Inflammatory macrophage treated with lipopolysaccharide for 4 hours (primary cell): Measurements from ENCODE around the gene SLIT3.

ENCODE experiments used
- DNase-seq: peaks from one replicate; pipeline ENCODE4 v3.0.0-alpha.2; 2020

The SLIT3 gene

GRCh38 chr5:168946363-168946762 is 354.6 kb downstream of the SLIT3 start:
- DNase-seq, result no peak

- no peak for DNase-seq
Observed at GRCh38 chr5:168944004-168944403, 356.9 kb downstream of the SLIT3 start.

DNA sequence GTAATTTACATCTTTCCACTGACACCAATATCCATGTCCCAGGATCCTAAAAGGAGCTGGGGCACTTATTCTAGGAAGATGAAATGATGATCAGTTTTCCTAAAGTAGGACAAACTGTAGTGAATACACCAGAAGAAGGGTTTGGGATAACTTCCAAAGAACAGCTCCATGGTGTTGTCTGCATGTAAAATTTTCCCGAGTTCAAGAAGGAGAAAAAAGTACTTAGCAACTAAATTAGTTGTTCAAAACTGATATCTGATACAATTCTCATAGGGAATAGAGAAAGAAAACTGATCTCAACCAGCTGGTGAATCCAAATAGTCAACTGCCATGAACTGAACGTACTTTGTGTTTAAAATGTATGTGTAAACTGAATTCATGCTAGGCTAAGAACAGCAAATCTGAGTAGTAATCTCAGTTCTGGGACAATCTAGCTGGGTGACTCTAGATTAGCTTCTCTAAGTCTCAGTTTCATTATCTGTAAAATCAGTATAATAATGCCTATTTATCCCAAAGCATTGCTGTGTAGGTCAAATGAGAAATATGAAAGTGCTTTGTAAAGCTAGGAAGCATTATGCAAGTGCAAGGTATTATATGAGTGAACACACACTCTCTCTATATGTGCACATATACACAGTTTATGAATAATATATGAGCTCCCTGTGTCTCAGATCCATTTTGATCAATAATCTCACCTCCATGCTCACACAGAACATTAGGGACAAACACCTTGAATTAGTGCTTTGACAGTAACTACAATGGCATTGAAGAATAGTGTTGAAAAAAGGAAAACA is 357.7 kb downstream of the SLIT3 start:
- no peak for DNase-seq

GRCh38 chr5:168941901-168942300 is 359.0 kb downstream of the SLIT3 start:
- no peak for DNase-seq

DNA sequence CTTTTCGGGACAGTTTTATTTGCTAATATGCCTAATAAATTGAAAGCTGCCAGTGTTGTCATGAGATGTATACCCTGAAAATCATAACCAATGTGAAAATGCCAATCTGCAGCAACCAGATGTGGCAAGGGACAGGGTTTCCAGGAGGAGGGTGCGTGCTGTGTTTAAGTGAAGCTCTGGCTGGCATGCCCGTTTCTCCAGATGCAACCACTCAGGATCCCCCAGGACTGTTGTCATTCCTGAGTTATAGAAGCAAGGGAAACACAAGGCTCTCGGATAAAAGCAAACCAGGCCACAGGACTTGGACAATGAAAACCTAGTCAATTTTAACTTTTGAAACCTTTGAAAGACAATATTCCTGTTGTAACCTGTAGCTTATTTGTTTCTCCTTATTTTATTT is 360.2 kb downstream of the SLIT3 start:
- no peak for DNase-seq

GRCh38 chr5:168939887-168940544 is 360.9 kb downstream of the SLIT3 start:
- no peak for DNase-seq

DNA sequence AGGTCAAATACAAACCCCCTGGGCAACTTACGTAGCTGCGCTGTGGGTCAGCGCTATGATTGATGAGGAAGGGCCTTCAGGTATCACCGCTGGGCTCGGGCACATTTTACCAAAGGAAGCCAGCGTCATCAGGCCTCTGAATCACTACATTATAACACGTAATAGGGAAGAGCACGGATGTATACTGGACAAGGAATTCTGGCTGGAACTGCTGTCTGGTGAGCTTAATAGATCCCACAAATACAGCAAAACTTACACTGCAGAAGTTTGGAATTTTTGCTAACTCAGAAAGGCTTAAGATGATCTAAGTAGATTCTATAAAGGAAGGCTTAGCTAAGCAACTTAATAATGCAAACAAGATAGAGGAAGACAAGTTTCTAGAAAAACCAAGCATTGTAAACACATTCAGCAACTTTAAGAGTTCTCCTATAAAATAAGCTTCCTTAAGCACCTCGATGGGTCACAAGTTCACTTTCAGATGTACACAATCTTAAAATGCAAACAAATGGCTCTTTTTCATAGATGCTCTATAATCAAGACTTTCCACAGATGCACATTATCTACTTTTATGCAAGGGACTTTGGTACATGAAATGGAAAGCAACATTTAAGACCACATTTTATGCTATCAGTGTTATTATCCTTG is 361.7 kb downstream of the SLIT3 start:
- no peak for DNase-seq

DNA sequence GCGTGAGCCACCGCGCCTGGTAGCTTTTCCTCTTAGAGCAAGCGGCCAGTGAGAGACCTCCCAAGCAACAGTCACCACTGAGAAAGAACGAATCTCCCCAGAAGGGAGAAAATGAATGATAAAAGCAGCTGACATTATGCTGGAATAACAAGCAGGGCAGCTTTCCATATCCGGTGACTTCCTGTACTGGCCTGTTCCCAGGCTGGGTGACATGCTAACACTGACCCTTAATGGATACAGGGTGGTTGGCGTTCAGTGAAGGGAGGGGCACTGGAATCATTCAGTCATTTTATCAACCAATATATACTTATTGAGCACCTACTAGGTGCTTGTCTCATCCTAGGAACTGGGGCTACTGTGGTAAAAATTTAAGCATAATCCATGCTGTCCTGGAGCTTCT is 364.4 kb downstream of the SLIT3 start:
- no peak for DNase-seq

DNA sequence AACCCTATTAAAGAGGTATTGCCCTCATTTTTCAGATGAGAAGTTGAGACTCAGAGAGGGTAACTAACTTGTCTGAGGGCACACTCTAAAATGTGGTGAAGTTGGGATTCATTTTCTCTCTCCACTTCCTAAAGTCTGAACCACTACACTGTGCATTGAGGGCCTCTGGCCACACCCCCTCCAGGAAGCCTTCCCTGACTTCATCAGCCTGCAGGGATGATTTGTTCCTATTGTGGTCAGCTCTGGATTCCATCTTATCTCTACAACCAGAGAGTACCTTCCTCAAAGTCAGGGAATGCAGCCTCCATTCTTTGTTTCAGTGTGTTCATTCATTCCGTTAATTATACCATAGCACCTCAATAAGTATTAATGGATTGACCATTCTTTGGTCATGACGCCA is 365.8 kb downstream of the SLIT3 start:
- no peak for DNase-seq

- no peak for DNase-seq
Observed at GRCh38 chr5:168934169-168934568, 366.8 kb downstream of the SLIT3 start.

DNA sequence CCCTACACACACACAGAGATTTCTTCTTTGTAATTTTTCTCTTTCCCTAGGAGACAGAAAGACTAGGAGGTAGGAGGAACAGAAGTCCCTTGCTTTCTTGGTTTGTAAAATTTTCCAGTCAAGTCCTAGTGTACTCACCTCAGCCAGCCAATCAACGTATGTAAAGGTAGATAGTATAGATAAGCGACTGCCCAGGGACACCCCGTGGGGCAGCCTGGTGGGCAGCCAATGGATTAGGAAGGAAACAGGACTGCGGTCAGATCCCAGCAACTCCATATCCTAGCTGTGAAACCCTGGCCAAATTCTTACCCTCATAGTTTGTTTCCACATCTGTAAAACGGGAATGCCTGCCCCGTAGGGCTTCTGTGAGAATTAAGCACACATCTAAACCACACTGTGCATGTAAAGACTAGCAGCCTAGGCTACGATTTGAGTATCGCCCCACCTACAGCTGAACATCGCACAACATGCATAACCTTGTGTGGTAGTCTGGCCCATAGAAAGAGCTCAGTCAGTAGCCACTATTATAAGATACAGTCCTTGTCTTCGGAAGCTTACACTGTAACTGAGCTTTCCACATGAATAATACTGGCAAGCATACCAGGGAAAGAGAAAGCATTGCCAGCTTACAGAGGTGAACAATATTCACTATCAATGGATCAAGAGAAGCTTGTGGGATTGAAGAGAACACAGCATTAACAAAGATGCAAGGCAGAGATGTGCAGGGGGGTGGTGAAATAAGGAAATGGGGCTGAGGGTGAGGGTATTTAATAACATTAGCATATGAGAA is 368.3 kb downstream of the SLIT3 start:
- no peak for DNase-seq

DNA sequence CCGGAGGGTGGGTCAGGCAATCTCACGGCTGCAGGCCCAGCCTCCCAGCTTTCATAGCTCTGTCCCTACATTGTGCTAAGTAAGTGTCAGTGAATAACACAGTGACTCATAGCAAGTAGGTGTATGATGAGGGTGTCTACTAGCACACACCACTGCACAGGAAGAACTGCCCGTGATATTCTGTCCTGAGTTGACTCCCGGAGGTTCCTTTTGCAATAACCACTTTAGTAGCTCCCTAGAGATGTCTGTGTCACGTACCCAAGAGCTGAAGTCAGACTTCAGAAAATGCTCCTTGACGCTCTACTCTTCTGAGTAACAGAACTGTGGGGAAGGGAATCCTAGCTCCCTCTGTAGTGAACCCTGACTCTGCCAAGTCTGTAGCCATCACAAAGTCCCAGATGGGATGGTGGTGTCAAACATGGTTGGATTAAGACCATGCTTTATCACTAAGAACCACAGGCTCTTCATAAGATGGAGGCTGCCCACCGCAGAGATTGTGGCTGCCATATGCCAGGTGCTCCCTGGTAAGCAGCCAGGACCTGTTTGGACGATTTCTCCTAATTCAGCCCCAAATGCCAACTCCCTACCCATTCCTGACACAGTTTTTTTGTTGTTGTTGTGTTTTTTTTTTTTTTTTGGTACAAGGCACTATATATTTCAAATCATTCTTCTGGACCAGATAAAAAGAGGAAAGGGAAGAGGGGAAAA is 369.1 kb downstream of the SLIT3 start:
- peak; percentile 66 for DNase-seq

DNA sequence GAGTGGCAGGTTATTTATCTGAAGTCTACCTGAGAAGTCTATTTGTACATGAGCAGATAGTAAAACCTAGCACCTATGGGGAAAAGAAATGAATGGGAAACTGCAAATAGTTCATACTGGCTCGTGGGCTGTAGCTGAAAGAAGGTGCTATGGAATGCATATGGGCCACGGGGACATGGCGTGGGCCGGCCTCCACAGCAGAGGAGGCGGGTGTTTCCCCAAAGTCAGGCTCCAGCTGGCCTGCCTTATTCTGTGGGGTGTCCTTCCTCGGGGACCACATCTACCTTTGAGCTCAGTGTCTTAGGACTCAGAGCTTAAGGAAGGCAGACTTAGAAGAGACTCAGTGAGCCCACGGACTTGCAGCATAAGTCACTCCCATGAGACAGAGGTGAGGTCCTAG is 371.3 kb downstream of the SLIT3 start:
- DNase-seq, result no peak

DNA sequence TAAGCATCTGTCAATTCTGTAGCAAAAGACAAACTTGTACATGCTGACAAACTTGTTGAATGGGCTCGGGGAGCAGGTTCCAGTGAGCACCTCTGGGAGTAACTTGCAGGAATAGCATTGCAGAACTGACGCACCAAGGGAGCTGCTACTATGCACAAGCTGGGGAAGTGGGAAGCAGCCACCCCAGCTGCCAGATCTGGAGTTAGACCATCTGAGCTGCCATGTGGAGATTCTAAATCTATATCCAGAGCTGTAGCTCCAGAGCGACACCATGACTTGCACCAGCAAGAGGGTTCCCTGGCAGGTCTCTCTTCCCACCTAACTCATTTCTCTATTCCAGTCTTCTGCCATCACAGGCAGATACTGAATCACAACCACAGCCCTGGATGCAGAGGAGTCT is 375.8 kb downstream of the SLIT3 start:
- DNase-seq, result no peak

DNA sequence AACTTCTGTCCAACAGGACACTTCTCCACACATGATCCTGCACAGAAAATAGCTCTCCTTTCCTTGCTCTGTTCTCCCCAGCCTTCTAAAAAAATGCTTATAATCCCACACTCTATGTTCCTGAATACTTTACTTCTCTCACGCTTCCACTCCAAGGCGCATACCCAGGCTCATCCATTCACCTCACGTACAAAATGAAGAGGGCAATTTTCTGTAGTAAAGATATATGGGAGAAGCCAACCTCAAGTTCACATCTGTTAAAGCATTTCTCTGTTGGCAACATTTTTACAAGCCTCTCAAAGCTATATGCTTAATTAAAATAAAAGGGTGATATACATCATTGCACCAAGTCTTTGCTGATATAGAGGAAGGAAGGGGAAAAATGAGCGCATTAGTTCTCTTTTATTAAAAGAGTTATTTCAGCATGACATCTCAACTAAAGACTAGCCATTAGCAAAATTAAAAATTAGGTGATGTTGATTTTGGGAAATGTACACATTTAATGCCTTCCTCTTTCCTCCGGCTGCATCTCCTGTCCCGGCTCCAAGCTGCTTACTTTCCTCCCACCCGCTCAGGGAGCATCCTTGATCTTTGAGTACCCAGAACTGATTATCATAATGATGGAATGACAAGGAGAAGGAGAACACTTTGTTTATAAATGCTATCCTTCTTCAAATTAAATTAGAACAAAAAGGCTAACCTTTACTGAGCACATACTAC is 379.6 kb downstream of the SLIT3 start:
- DNase-seq, result no peak

GRCh38 chr5:168920019-168920810 is 380.7 kb downstream of the SLIT3 start:
- DNase-seq, result peak; percentile 87

GRCh38 chr5:168917947-168918600 is 382.9 kb downstream of the SLIT3 start:
- no peak for DNase-seq

- no peak for DNase-seq
Observed at GRCh38 chr5:168916852-168917251, 384.1 kb downstream of the SLIT3 start.

DNA sequence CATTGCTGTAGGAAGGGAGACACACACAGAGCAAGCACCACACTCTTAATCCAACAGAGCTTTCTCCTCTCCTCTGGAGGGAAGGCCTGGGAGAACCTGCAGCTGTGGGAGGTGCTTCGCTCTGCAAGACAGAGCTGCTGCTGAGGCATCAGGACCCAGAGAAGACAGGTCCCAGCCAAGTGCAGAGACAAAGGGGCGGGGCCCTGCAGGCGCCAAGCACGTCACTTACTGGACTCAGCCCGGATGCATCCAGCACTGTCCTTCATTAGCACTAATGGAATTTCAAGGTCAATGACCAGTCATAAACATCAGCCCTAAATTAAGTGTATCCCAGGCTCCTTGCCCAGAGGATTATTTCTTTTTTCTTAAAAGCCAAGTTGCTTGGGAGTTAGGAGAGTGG is 384.7 kb downstream of the SLIT3 start:
- DNase-seq, result no peak

DNA sequence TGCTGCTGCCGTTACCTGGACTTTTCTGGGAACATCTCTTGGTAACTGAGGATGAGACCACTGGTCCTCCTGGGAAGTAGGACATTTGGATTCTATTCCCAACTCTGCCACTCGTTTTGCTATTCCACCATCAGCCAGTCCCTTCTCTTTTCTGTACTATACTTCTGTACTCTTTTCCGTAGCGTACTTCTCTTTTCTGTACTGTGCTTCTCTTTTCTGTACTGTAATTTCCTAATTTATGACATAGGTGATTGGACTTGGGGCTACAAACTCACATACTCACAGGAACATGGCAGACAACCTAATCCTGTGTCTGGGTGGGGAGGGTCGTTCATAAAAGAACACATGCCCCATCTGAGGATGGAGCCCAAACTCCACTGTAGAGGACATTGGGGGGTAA is 386.4 kb downstream of the SLIT3 start:
- peak; percentile 55 for DNase-seq

DNA sequence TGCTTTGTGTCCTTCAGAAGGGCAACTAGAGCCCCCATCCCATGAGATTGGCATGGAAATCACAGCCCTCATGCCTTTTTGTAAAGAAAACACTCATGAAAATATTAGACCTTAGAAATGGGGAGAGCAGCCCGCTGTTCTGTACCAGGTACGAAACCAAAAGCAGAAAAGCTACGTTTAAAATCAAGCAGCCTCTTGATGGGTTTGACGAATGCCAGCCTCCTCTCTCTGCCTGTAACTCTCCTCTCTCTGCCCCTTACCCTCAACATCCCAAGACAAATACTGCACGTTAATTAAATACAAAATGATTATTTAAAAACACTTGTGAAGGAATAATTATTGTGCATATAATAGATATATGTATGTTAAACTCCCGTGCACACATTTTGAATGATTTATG is 390.1 kb downstream of the SLIT3 start:
- no peak for DNase-seq
